BJ (cell line): ENCODE data around the gene SDCCAG8. TPM values are rescaled to one million over a fixed set of nuclear protein-coding genes. Genes with fewer than 3 reads are reported as not detected.

Source experiments
- CTCF ChIA-PET: fragments of 350-600 bp; formaldehyde crosslinking; extraction: SDS; loops from one replicate; lab custom pipeline; 2021; ENCODE audit warnings: antibody characterized with exemption, inconsistent platforms; lab: Yijun Ruan, JAX
- POLR2A ChIA-PET: fragments of 300-600 bp; sonication (Branson Sonifier 250); formaldehyde crosslinking; extraction: SDS; loops from one replicate; lab custom pipeline; 2021; ENCODE audit warnings: antibody characterized with exemption; lab: Charles Lee
- DNase-seq: peaks from one replicate; pipeline ENCODE4 v3.0.0-alpha.2; 2011; ENCODE audit warnings: low read depth
- H3K27me3 ChIP-seq: 2 replicates; pipeline ENCODE4 v1.6.0; 2011; ENCODE audit warnings: low read length; ENCODE audit not compliant: control insufficient read depth, insufficient read depth
- H3K36me3 ChIP-seq: 2 replicates; pipeline ENCODE4 v1.5.1; 2011; ENCODE audit warnings: low read length; ENCODE audit not compliant: control insufficient read depth, insufficient read depth
- H3K4me3 ChIP-seq: 2 replicates; pipeline ENCODE4 v1.5.1; 2011; ENCODE audit warnings: low read depth, mild to moderate bottlenecking, control low read depth, low read length
- polyA plus RNA-seq: library from polyadenylated mRNA; depleted of rRNA; stranded (reverse); fragments of >200 nt; gene quantifications from 2 replicates; pipeline ENCODE4 v1.2.3, GENCODE V29; 2011
- TF ChIP-seq, protein P1 (sequence below): IDR thresholded peaks from 2 replicates; pipeline ENCODE4 v1.5.1; 2011; ENCODE audit warnings: low read depth, mild to moderate bottlenecking, control low read depth, inconsistent platforms, low read length, moderate library complexity; ENCODE audit not compliant: insufficient read depth

Gene SDCCAG8
- polyA plus RNA-seq, 1 experiment = 17.0 TPM

DNA sequence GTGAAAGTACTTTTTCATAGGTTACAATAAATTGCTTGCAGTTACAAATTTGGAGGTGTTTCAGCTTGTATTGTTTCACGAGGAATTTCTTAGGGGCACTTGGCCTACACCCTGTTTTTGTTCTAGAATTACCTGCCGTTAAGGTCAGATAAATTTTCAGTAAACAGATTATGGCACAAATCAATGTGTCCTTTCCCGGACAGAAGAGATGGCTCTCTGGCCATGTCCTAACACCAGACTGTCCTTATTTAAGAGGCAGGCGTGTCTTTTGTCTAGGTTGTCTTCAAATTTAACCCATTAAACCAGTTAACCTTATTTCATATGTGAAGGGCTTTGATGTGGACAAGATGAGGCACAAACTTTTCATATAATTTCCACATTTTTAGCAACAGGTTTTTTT lies 243.4 kb downstream of the SDCCAG8 start:
- no peak for DNase-seq
- H3K4me3 ChIP-seq = no peak overlapping the region
- TF ChIP-seq, protein P1, sequence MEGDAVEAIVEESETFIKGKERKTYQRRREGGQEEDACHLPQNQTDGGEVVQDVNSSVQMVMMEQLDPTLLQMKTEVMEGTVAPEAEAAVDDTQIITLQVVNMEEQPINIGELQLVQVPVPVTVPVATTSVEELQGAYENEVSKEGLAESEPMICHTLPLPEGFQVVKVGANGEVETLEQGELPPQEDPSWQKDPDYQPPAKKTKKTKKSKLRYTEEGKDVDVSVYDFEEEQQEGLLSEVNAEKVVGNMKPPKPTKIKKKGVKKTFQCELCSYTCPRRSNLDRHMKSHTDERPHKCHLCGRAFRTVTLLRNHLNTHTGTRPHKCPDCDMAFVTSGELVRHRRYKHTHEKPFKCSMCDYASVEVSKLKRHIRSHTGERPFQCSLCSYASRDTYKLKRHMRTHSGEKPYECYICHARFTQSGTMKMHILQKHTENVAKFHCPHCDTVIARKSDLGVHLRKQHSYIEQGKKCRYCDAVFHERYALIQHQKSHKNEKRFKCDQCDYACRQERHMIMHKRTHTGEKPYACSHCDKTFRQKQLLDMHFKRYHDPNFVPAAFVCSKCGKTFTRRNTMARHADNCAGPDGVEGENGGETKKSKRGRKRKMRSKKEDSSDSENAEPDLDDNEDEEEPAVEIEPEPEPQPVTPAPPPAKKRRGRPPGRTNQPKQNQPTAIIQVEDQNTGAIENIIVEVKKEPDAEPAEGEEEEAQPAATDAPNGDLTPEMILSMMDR = no peak
- ChIA-PET POLR2A (no interaction called here), CTCF (no interaction called here)
- H3K36me3 ChIP-seq = peaks cover 1% of the 10 kb centered on the region
- no peaks in the 10 kb centered on the region for H3K27me3 ChIP-seq

DNA sequence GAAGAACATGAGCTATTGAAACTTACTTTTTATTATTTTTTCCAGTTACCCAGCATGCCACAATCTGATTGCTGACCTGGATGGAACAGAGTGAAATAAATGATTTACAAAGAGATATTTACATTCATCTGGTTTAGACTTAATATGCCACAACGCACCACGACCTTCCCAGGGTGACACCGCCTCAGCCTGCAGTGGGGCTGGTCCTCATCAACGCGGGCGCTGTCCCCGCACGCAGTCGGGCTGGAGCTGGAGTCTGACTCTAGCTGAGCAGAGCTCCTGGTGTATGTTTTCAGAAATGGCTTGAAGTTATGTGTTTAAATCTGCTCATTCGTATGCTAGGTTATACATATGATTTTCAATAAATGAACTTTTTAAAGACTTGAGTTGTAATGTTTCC lies 243.9 kb downstream of the SDCCAG8 start:
- H3K4me3 ChIP-seq = no peak overlapping the region
- no peaks in the 10 kb centered on the region for H3K27me3 ChIP-seq
- ChIA-PET POLR2A (no interaction called here), CTCF (no interaction called here)
- TF ChIP-seq, protein P1 = no peak
- no peak for DNase-seq
- H3K36me3 ChIP-seq = peaks cover 1% of the 10 kb centered on the region

DNA sequence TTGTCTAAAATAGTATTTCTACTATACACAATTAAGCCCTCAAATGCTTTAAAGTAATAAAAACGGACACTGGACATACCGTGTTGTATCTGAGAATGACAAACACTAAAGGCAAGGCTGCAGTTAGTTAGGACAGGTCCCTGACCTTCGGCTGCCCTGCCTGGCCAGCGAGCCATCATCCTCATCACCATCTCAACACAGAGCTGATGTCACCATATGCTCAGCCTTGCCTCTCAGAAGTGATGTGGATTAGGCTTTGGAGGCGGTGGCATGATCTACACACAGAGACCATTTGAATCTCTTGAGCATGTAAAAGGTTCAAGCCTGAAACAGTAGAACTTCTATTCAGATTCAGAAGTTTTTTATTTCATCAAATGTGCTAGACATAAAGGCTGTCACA lies 244.7 kb downstream of the SDCCAG8 start:
- ChIA-PET CTCF (no interaction called here), POLR2A (no interaction called here)
- DNase-seq = no peak
- Histone ChIP-seq H3K4me3 (no peak overlapping the region), H3K27me3 (no peaks in the 10 kb centered on the region), H3K36me3 (peaks cover 1% of the 10 kb centered on the region)
- TF ChIP-seq, protein P1 = no peak

DNA sequence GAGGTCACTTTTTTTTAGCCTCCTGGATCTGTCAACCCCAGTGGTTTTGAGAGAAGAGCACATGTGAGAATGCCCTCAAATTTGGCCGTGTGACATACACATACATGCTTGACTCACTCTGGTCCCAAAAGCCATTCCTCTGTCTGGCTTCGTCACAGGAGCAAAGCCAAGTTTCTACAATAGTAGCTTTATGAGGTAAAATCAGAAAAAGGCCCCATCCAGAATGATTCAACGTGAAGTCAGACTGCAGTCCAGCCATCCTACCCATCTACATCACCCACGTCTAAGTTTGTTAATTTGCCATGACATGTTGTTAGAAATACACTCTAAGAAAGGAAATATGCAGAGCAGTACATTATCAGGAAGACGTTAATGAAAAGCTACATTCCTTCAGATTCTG lies 245.2 kb downstream of the SDCCAG8 start:
- POLR2A ChIA-PET = interaction anchor here (0.5 kb wide), 1 partner anchor 349 kb away, joined by 14 read pairs; the partner anchor contains the start of gene AKT3
- Histone ChIP-seq H3K4me3 (no peak overlapping the region), H3K36me3 (peaks cover 1% of the 10 kb centered on the region)

GRCh38 chr1:243503155-243503554 lies 247.3 kb downstream of the SDCCAG8 start:
- TF ChIP-seq, protein P1 = no peak
- Histone ChIP-seq H3K36me3 (peaks cover 1% of the 10 kb centered on the region), H3K4me3 (no peak overlapping the region), H3K27me3 (no peaks in the 10 kb centered on the region)
- ChIA-PET POLR2A (no interaction called here), CTCF (interaction anchor here (0.6 to 1.2 kb wide), 2 partner anchors 10 to 51 kb away, joined by 4 read pairs; no protein-coding TSS in a partner anchor)
- DNase-seq = no peak

More for the DNA sequence above, 245.2 kb downstream of the SDCCAG8 start:
- DNase-seq = no peak
- CTCF ChIA-PET = no interaction called here
- H3K27me3 ChIP-seq = no peaks in the 10 kb centered on the region
- TF ChIP-seq, protein P1 = no peak
